GM21528 (cell line): Measurements from ENCODE around the gene ZC3H18.

Source experiments
- ATAC-seq: cut with Tn5 transposase; IDR thresholded peaks from one replicate; pipeline ENCODE4 v1.9.1; 2021; ENCODE audit warnings: mild to moderate bottlenecking, moderate library complexity; ENCODE audit not compliant: unreplicated experiment, low FRiP score

The ZC3H18 gene

DNA sequence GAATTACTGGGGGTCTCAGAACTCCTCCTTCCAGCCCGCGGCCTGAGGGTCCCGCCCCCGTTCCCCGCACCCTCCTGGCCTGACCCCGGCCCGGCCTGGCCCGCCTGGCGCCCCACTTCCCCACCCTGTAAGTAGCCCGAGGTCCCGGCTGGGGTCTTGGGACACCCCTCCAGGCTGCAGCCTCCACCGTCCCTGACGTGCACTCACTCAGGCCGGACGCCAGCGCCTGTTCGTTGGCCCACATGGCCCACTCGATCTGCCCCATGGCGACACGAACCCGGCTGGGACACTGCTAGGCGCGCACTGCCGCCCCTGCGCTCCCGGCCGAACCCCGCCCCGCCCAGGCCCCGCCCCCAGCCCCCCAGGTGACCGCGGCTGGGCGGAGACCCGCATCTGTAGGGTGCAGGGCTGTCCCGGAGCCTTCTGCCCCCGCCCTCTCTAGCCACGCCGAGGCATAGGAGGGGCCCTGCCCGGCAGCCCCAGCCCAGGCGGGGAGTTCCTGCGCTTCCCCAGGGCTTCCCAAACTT lies 80.6 kb downstream of the ZC3H18 start, which contains the start of gene CYBA:
CYBA (minus strand) TSS at position 305 of the 527 bp plus-strand sequence; CDS start at position 265, 40 bp downstream.
- ATAC-seq = peak; percentile 64

DNA sequence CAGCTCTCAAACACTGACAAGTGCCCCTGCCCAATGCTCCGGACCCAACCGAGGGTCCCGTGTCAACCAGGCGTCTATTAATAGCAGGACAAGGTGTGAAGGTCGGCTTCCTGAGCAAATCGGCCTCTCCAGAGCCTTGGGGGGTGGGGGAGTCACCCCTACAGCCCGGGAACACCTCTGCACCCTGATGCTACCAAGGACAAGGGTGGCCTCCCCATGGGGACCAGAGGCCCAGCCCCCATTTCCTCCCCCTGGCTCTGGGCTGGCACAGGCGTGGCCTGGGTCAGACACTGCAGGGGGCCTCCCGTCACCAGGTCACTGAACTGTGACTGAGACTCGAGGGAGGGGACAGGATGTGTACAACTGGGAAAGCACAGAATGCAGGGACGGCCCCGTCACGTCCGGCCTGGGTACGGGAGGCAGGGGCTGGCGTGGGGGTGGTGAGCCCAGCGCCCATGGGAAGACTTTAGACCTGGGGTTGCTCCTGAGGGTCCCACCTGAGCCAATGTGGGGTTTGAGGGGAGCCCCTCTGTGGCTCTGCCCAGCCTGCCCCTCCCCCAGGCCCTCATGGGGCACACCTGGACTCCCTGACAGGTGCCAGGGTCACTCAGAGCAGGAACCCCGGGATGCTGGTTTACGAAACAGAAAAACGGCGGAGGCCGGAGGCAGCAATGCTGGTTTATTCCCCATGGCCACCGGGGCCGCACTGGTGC lies 81.2 kb downstream of the ZC3H18 start:
- ATAC-seq = peak; percentile 73

DNA sequence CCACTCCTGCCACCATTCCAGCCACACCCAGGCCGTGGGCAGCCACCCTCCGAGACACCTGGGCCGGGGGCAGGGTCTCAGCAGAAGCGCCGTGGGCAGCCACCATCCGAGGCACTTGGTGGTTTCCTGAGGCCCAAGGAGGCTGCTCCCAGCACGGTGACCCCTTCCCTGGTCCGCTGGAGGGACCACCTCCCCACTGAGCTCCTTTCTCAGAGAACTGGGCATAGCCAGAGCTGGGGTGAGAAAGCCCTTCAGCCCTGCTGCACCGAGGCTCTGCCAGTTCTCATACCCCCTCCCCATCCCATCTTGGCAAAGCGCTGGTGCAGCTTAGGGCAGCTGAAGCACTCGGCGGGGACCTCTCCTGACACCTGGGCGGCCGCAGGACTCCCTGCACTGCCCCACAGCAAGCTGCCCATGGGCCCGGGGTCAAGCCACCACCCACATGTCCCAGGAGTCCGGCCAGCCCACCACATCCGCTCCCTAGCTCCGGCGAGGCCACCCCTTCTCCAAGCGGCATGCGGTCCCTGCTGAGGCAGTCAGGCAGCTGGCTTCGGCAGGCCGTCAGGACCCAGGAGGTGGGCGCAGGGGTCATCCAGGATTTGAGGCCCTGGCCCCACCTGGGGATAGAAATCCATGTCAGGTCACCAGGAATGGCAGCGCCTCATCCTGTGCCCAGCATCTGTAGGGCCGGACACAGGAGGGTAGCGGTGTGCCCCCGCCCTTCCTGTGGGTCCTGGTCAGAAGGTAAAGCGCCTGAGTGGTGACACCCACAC lies 82.0 kb downstream of the ZC3H18 start:
- no peak for ATAC-seq

DNA sequence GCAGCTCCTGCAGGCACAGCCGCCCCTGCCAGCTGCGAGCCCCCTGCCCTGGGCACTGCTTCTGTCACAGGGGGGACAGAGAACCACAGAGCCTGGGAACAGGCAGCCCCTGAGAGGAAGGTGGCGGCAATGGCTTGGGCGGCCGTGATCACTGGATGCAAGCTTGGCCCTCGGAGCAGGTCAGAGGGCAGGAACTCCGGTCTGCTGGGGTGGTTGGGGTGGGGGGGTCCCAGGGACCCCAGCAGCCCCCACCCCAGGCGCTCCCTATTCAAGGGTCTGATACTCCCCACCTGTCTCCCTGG lies 82.5 kb downstream of the ZC3H18 start:
- no peak for ATAC-seq

DNA sequence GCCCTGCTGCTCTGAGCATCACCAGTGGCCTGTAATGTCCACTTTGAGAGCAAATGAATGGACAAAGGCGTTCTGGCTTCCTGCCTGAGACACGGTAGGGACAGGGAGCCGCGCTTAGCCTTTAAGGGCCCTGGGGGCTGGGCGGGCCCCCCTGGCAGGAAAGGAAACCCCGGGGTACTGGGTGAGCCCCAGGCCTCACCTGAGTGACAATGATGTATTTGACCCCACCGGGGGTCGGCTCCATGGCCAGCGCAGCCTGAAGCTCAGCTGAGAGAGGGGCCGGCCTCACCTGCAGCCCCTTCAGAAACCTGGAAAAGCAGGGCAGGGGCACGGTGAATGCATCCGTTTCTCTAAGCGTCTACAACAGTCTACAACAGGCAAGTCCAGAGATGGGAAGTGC lies 82.9 kb downstream of the ZC3H18 start:
- ATAC-seq = no peak

DNA sequence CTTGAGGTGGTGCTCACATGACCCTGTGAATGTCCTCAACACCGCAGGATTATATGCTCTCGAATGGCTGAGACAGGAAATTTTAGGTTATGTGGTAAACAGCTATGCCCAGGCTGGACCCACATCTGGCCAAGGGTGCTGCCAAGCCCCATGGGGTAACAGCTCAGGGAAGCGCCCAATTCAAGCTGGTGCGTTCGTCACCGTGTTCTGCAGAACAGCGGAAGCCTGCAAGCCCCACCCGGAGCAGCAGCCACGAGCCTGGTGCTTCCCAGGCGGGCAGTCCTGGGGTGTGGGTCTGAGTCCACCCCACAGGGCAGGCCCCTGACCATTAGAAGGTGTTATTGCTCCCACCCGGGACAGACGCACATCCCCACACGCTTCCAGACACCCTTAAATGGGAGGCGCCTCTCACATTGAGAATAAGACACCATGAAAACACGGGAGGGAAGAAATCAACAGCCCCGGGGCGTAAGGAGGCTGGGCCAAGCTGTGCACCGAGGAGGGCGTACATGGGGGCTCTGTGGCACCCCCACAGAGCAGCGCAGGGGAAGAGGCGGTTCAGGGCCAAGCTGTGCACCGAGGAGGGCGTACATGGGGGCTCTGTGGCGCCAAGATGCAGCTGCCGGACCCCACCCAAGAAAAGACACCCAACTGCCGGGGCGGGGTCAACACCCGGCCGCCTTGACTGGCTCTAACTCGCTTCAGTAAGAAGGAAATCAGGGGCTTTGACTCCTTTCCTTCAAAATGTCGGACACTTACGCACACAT lies 83.6 kb downstream of the ZC3H18 start:
- no peak for ATAC-seq

DNA sequence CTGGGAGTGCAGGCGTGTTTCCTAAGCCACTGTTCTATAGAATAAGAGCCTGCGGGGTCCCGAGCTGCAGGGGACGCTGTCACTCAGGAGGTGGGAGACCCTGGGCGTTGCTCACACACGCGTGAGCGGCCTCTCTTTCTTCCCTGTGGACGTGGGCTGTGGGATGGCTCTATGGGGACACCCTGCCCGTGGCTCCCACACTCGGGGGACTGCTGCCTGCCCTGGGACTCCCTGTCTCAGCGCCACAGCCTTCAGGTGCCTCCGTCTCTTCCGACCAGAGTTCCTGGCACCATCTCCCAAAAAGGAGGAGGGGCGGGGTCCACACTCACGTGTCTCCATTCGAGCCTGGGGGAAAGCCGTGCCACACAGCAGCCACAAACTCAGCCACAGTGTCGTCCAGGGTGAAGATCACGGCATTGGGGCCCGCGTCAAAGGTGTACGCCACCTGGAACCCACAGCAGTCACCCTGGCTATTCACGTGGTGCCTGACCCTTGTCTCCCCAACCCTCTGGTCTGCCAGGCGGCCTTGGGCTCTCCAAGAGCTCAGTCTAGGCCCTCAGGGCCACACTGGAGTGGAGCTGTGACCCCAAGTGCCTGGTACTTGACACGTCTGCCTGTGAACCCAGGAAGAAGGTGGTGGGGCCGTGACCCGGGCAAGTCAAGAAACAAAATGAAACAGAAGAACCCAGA lies 84.3 kb downstream of the ZC3H18 start:
- no peak for ATAC-seq

DNA sequence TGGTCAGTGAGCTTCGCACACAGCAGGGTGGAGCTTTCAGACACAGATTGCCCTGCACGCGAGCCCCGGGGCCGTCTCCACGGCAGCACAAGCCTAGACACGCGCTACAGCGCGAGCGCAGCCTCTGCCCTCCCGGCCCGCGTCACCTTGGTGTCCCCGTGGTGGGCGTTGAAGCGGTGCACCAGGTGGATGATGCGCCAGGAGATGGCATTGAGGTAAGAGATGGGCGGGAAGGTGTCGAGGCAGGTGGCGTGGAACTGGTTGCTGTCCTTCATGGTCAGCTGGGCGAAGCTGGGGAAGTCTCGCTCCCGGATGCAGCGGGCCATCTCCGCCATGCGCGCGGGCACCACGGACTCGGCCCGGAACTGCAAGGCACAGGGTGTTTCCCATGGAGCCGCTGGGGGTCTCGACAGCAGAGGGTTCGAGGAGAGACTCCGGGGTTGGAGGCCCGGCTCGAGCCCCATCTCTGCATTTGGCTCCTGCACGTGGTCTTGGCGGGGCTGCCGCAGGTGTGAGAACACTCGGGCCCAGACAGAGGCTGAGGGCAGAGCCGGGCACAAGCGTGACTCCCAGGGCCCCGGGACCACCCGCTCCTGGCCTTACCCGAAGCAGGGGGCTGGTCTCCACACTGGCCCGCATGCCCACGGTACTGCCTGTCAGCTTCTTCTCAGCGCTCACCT lies 85.0 kb downstream of the ZC3H18 start:
- no peak for ATAC-seq

DNA sequence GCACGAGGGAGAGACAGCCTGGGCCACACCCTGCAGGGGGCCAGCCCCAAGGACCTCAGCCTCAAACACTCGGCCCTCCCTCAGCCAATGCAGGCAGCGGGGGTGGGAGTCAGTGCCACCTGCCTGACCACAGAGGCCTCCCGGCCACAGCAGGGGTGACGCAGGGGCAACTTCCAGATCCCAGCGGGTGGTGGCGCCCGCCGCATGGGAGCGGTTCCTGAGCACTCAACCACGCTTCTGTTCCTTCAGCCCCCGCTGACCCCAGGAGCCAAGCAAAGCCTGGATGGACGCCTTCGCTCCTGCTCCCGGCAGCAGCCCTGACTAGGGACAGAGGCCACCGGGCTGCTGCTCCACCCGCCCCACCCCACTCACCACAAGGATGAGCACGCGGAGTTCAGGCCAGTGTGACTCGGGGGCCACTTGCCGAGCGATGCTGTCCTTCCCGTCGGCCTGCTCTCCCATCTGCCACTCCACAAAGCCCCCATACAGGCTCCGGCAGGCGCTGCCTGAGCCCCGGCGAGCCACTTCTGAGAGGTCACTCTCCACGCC lies 85.6 kb downstream of the ZC3H18 start:
- no peak for ATAC-seq

DNA sequence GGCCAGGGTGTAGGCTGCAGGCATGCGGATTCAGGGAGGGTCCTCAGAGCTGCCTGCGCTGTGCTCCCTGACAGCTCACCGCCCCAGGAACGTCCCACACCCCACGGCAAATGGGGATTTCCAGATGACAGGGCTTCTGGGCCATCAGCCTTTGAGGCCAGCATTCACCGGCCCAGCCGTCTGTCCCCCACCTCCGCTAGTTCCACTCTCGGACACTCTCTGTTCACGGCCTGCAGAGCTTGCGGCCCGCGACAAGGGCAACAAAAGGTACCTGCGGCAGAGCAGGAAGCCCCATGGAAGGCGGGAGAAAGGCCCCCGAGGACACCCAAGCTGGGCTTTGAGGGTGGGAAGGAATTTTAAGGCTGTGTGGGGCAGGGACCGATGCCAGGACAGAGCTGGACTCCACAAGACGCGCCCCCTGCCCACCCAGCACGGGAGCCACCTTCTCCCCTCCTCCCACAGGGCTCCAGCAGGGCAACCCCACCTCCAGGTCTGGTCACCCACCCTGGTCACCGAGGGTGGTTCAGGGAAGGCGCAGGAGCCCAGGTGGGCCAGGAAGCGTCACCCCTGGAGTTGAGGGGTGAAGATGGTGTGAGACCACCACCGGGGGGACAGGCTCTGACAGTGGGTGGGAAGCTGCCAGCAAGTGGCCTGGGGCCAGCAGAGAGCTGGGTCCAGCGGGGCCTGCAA lies 86.2 kb downstream of the ZC3H18 start:
- ATAC-seq = no peak

DNA sequence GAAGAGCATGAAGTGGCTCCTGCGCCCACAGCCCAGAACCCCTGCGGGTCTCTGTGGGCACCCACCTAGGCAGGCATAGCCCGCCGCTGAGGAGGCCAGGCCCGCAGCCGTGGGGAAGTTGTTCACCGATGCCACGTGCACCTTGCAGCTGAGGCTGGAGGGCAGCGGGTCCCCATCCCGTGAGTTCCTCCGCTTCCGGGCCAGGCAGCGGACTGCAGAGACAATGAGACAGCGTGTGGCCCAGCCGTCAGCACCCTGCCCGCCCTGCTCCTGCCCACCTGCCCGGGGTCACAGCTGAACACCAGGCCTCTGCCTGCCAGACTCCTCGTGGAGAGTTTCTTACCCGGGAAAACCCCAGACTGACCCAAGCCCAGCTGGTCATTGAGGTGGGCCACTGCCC lies 87.2 kb downstream of the ZC3H18 start:
- no peak for ATAC-seq

DNA sequence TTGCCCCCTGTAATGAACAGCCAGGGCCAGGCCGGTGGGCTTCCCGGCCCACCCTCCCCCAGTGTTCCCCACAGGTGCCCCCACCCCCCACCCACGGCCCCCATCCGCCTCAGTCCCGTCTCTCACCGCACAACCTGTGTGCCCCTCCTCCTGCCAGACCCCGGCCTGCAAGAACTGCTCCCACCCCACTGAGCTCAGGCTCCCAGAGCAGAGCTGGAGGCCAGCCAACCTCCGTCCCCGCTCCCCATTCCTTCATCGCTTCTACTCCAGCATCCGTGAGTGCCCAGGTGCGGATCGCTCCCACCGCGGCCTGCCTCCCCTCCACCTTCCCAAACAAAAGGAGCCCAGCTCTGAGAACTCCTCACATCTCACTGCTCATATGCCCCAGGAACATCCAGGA lies 88.5 kb downstream of the ZC3H18 start:
- ATAC-seq = no peak

DNA sequence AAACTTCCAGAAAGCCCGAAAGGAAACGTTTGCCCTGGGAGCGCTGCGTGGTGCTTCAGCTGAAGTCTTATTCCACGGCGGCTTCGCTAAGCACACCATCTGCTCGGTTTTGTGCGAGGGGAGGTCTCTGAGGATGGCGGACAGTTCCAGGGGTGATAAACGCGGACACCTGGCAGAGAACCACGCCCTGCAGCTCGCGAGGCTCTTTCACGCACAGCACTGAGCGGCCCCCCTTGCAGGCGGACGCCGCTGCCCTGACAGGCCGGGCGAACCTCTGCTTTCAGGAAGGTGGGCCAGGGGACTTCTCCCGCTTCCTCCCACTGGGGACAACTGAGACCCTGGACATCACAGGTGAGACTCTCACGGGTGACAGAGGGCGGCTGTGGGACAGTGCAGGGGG lies 89.0 kb downstream of the ZC3H18 start:
- ATAC-seq = no peak

DNA sequence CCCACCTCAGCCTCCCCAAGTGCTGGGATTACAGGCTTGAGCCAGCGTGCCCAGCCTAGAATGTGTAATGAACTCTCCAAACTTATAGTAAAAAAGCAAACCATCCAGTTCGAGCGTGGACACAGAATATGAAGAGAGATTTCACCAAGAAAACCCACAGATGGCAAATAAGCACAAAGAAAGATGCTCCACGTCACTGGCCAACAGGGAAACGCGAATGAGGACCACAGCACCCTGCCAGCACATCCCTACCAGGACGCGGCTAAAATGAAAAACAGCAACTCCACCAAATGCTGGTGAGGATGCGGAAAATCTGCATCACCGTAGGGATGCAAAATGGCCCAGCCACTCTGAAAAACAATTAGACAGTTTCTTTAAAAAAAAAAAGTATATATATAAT lies 91.3 kb downstream of the ZC3H18 start:
- no peak for ATAC-seq

DNA sequence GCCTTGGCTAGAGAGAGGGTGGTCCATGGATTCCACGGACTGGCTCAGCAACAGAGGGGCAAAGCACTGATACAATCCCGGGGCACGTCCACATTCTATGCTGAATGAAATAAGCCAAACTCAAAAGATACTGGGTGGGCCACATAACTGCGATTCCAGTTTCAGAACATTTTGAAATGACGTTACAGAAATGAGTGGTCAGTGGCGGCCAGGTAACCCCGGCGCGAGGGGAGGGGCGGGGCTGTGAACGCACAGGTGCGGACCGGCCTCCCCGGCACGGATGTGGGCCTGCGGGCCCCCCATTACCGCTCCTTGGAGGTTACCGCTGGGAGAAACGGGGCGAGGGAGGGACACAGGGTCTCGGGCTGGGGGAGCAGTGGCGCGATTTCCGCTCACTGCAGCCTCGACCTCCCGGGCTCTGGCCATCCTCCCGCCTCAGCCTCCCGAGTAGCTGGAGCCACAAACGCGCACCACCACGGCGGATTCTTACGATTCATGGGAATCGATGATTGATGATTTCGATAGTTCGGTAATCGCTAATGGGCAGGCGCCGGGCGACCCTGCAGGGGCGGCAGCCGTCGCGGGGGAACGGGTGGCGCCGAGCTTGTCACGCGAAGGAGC lies 92.1 kb downstream of the ZC3H18 start:
- ATAC-seq = peak; percentile 15

DNA sequence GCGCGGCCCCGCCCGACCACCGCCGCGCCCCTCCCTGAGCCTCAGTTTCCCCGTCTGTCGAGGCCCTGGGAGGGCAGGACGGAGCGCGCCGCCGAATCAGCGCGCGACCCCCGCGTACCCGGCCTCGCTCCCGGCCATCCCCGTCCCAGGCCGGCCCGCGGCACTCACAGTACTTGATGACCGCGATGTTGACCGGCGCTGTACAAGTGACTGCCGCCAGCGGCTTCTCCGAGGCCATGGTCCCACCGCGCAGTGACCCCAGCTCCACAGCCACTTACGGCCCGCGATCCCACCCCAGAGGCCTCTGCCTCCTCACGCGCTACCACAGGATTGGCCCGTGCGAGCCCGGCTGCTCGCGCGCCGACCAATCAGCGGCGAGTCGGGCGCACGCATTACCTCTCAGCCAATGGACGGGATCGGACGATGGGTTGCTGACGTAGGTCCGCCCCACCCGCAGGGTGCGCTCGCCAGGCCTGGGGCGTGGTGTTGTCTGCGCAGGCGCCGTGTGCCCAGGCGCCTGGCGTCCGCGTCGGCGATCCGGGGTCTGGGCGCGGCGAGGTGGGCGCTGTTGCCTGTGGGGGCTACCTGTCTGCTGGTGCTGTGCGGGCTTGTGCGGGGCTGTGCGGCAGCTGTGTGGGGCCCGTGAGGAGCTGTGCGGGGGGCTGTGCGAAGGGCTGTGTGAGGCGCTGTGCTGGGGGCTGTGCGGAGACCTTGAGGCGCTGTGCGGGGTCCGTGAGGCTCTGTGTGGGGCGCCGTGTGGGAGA lies 92.8 kb downstream of the ZC3H18 start, which contains the start of gene MVD:
MVD (minus strand) TSS at position 249 of the 764 bp plus-strand sequence; CDS start at position 238, 11 bp downstream.
- ATAC-seq = peak; percentile 92

DNA sequence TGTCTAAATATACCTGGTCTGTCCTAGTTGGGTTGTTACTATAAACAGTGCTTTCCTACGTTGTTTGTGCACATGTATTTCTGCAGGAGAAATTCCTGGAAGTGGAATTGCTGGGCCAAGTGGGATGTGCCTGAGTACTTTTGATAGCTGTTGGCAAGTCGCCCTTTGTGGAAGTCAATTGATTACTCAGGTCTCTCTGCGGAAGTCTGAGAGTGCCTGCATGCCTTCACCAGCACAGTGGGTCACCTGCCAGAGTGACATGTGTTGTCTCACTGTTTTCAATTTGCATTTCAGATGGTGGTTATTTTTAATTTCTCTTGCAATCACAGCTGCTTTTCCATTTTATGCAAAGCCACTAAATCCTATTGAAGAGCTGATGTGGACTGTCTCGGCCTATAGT lies 94.9 kb downstream of the ZC3H18 start:
- ATAC-seq = no peak

DNA sequence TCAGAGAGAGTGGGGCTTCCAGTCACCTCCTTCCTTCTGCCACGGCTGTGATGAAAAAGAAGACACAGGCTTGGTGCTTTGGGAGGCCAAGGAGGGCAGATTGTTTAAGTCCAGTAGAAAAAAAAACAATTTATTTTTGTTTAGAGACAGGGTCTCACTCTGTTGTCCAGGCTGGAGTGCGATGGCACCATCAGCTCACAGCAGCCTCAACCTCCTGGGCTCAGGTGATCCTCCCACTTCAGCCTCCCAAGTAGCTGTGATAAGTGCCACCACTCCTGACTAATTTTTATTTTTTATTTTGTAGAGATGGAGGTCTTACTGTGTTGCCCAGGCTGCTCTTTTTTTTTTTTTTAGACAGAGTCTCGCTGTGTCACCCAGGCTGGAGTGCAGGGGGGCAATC lies 95.4 kb downstream of the ZC3H18 start:
- no peak for ATAC-seq
